K562 (cell line): ENCODE data around the gene F11R. TPM values are rescaled to one million over a fixed set of nuclear protein-coding genes. Genes with fewer than 3 reads are reported as not detected.

ENCODE experiments used
- CHD2 ChIP-seq: IDR thresholded peaks from 2 replicates; pipeline ENCODE4 v1.6.1; 2011; ENCODE audit warnings: low read depth, low read length
- CREBBP ChIP-seq: IDR thresholded peaks from one replicate; pipeline ENCODE4 v1.6.1; 2012; ENCODE audit warnings: low read depth, mild to moderate bottlenecking, control low read depth, inconsistent platforms, low read length
- KHSRP ChIP-seq: fragments of 450-650 bp; IDR thresholded peaks from 2 replicates; pipeline ENCODE4 v1.6.1; 2017
- KLF1 ChIP-seq: fragments of 450-650 bp; IDR thresholded peaks from 2 replicates; pipeline ENCODE4 v1.6.1; 2016; ENCODE audit warnings: missing genetic modification characterization, missing compliant biosample characterization
- LCOR ChIP-seq: sonication (generic); formaldehyde crosslinking; IDR thresholded peaks from 2 replicates; pipeline ENCODE4 v1.8.0; 2022; ENCODE audit warnings: mild to moderate bottlenecking, missing genetic modification reagents
- MECOM ChIP-seq: fragments of 250-450 bp; sonication (Bioruptor Pico); IDR thresholded peaks from 2 replicates; pipeline ENCODE4 v1.8.0; 2022; ENCODE audit warnings: inconsistent platforms
- NCOR1 ChIP-seq: fragments of 450-650 bp; IDR thresholded peaks from 2 replicates; pipeline ENCODE4 v1.6.1; 2016; ENCODE audit warnings: mild to moderate bottlenecking, moderate library complexity
- NR3C1 ChIP-seq: sonication (generic); formaldehyde crosslinking; IDR thresholded peaks from 2 replicates; pipeline ENCODE4 v1.8.1; 2022; ENCODE audit warnings: missing genetic modification reagents
- SOX6 ChIP-seq: fragments of 450-650 bp; IDR thresholded peaks from 2 replicates; pipeline ENCODE4 v1.6.1; 2014; ENCODE audit warnings: mild to moderate bottlenecking
- TAF7 ChIP-seq: fragments of 450-650 bp; IDR thresholded peaks from 2 replicates; pipeline ENCODE4 v1.6.1; 2016; ENCODE audit warnings: missing genetic modification characterization, missing compliant biosample characterization
- TAL1 ChIP-seq: fragments of 450-650 bp; IDR thresholded peaks from 2 replicates; pipeline ENCODE4 v1.6.1; 2016; ENCODE audit warnings: mild to moderate bottlenecking
- TEAD4 ChIP-seq, 2 experiments: sonication (generic) in 1 of 2; formaldehyde crosslinking in 1 of 2; IDR thresholded peaks; 2 replicates each; pipeline versions ENCODE4 v1.6.1 to v1.8.0; 2012 to 2022; ENCODE audit warnings: borderline replicate concordance in 1 of 2, inconsistent platforms in 1 of 2, low read length in 1 of 2, mild to moderate bottlenecking in 1 of 2, missing genetic modification reagents in 1 of 2
- THRAP3 ChIP-seq: fragments of 450-650 bp; IDR thresholded peaks from 2 replicates; pipeline ENCODE4 v1.6.1; 2016; ENCODE audit warnings: mild to moderate bottlenecking, inconsistent platforms, borderline replicate concordance
- ZBTB11 ChIP-seq, 3 experiments: fragments of 200-800 bp in 1 of 3; fragments of 250-450 bp in 1 of 3; fragments of 450-650 bp in 1 of 3; sonication (Bioruptor Pico) in 1 of 3; sonication (Bioruptor generic) in 1 of 3; formaldehyde crosslinking in 1 of 3; IDR thresholded peaks; 2 replicates each; pipeline versions ENCODE4 v1.6.1 to v1.8.0; 2016 to 2022; ENCODE audit warnings: mild to moderate bottlenecking in 2 of 3, missing genetic modification characterization in 2 of 3, missing compliant biosample characterization in 1 of 3, moderate library complexity in 1 of 3
- ZBTB9 ChIP-seq: fragments of 450-650 bp; formaldehyde crosslinking; IDR thresholded peaks from 2 replicates; pipeline ENCODE4 v1.4.0; 2020; ENCODE audit warnings: mild to moderate bottlenecking, moderate library complexity
- ZNF408 ChIP-seq: fragments of 250-450 bp; sonication (Bioruptor Pico); IDR thresholded peaks from 2 replicates; pipeline ENCODE4 v1.4.0; 2020; ENCODE audit warnings: low read depth, mild to moderate bottlenecking, moderate library complexity
- polyA plus RNA-seq, 8 experiments: library from polyadenylated mRNA; depleted of rRNA in 4 of 8; stranded (reverse) in 5 of 8; unstranded in 3 of 8; fragments of >200 nt; fragmentation: Nextera tagmentation in 2 of 8; fragmentation: Illumina TruSeq in 1 of 8; extraction: Ambion mirVana in 2 of 8; extraction: Trizol in 1 of 8; gene quantifications; 2 replicates each; pipeline versions ENCODE4 v1.2.1 to v1.2.3, GENCODE V29; 2011 to 2014; ENCODE audit warnings: inconsistent platforms in 1 of 8, missing spikeins in 1 of 8
- total RNA-seq, 7 experiments: library from RNA; depleted of rRNA in 6 of 7; stranded (reverse); fragments of >200 nt in 6 of 7; fragmentation: Illumina TruSeq in 2 of 7; extraction: Trizol in 2 of 7; gene quantifications; 2 replicates each; pipeline versions ENCODE4 v1.2.1 to v1.2.3, GENCODE V29; 2011 to 2021; ENCODE audit warnings: low replicate concordance in 1 of 7
- TF ChIP-seq, protein P1 (sequence below): sonication (generic); formaldehyde crosslinking; IDR thresholded peaks from 2 replicates; pipeline ENCODE4 v1.5.0; 2020; ENCODE audit warnings: missing genetic modification reagents
- TF ChIP-seq, protein P2 (sequence below): fragments of 450-650 bp; formaldehyde crosslinking; IDR thresholded peaks from 2 replicates; pipeline ENCODE4 v1.4.0; 2022; ENCODE audit warnings: mild to moderate bottlenecking, moderate library complexity
- TF ChIP-seq, protein P3 (sequence below): fragments of 450-650 bp; IDR thresholded peaks from 2 replicates; pipeline ENCODE4 v1.7.0; 2016; ENCODE audit warnings: borderline replicate concordance

The F11R gene
- total and polyA plus RNA-seq, 9 of the 15 experiments (the other 6 are each of a cell fraction or from before 2014, with no cell fraction given), result 27.4 to 187 (median 52.5) TPM

- TF ChIP-seq ZBTB11 (CRISPR knock-in tag; IDR thresholded peaks at IDR 0.05) (peak in 1 of 3 experiments; percentile 86; a peak in 2 of 6 replicates), KHSRP (no peak), CHD2 (no peak), LCOR (CRISPR knock-in tag) (0 out of 2 replicates have a peak, but pooled peaks have one; percentile 24), KLF1 (tag) (peak; percentile 32; the same call in 1 of the 2 replicates), MECOM (CRISPR knock-in tag) (no peak), TAL1 (no peak), TEAD4 (IDR thresholded peaks at IDR 0.05; ENCODE audit: low read length) (peak; percentile 81), TEAD4 (CRISPR knock-in tag; IDR thresholded peaks at IDR 0.05; ENCODE audit: borderline replicate concordance) (no peak), ZBTB9 (CRISPR knock-in tag) (no peak), NR3C1 (no peak), TAF7 (tag) (peak; percentile 97), THRAP3 (no peak; the same call in 1 of the 2 replicates), ZNF408 (no peak), CREBBP (no peak), NCOR1 (peak; percentile 81), SOX6 (0 out of 2 replicates have a peak, but pooled peaks have one; percentile 32)
- TF ChIP-seq, protein P1, sequence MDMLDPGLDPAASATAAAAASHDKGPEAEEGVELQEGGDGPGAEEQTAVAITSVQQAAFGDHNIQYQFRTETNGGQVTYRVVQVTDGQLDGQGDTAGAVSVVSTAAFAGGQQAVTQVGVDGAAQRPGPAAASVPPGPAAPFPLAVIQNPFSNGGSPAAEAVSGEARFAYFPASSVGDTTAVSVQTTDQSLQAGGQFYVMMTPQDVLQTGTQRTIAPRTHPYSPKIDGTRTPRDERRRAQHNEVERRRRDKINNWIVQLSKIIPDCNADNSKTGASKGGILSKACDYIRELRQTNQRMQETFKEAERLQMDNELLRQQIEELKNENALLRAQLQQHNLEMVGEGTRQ (CRISPR knock-in tag), result no peak
- TF ChIP-seq, protein P2, sequence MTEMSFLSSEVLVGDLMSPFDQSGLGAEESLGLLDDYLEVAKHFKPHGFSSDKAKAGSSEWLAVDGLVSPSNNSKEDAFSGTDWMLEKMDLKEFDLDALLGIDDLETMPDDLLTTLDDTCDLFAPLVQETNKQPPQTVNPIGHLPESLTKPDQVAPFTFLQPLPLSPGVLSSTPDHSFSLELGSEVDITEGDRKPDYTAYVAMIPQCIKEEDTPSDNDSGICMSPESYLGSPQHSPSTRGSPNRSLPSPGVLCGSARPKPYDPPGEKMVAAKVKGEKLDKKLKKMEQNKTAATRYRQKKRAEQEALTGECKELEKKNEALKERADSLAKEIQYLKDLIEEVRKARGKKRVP (CRISPR knock-in tag), result no peak
- TF ChIP-seq, protein P3, sequence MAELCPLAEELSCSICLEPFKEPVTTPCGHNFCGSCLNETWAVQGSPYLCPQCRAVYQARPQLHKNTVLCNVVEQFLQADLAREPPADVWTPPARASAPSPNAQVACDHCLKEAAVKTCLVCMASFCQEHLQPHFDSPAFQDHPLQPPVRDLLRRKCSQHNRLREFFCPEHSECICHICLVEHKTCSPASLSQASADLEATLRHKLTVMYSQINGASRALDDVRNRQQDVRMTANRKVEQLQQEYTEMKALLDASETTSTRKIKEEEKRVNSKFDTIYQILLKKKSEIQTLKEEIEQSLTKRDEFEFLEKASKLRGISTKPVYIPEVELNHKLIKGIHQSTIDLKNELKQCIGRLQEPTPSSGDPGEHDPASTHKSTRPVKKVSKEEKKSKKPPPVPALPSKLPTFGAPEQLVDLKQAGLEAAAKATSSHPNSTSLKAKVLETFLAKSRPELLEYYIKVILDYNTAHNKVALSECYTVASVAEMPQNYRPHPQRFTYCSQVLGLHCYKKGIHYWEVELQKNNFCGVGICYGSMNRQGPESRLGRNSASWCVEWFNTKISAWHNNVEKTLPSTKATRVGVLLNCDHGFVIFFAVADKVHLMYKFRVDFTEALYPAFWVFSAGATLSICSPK, result peak; percentile 78; the same call in 1 of the 2 replicates
Observed at GRCh38 chr1:161045736-161046604, 25.0 kb upstream of the F11R start, which contains the start of gene USF1 (continued).
